Measurements from ENCODE around the gene VIPR1. TPM values are rescaled to one million over a fixed set of nuclear protein-coding genes. Genes with fewer than 3 reads are reported as not detected.

Gene VIPR1
- polyA plus RNA-seq, 1 of the 3 experiments (the other 2 are of a cell fraction): not detected

DNA sequence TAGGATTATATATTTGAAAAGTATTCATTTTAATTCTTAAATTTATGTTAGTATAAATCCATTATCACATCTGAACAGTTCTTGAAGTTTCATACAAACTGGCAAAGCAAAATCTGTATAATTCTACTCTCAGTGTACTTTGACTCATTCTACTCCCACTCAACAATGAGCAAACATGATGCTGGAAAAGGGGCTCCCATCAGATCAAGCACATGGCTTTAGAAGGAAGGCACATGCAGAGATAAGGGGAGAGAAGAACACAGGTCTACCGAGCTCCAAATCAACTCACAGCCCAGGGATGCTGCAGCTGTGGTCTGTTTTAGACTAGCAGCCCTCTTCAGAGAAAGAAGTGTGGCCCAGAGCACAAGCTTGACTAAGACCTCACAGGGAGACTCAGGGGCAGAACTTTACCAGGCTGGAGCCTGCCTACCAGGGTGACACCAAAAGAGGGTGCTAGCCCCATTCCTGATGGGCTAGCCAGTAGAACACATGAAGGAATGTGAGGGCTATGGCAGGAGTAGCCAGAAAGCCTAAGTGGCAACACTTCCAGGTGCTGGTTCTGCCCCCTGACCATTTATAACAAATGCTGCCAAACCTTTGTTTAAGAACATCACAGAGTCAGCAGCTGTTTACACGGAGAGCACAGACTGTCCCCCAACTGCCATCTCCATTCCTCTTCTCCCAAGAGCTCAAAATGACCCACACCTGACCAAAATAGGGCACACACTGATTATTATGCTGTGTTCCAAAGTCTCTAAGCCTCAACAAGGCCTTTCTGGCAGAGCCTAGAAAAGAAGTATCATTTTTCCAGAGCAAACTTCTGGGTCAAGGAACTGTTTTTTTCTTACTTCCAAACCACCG lies 59.8 kb downstream of the VIPR1 start:
- 78% methylated on average over 3 of the region's 3 CpGs for WGBS (ENCODE audit: low lambda C conversion rate)
- H3K4me1 ChIP-seq (ENCODE audit: control insufficient read depth in 1 of 2, insufficient read depth in 2 of 2, low read depth in 1 of 2, low read length in 1 of 2): no peaks in the 10 kb centered on the region
- no peak overlapping the region for H3K27ac ChIP-seq (ENCODE audit: low read depth in 2 of 2, low read length in 1 of 2)
- DNase-seq: no peak
- H3K9me3 ChIP-seq: no peaks in the 10 kb centered on the region
- no peak overlapping the region for H2AFZ ChIP-seq (ENCODE audit: low read depth)
- H4K20me1 ChIP-seq (ENCODE audit: insufficient read depth): 0 out of 2 replicates have a peak, but pooled peaks cover 4% of the 10 kb centered on the region
- H3K27me3 ChIP-seq (ENCODE audit: insufficient read depth): no peaks in the 10 kb centered on the region
- no peak overlapping the region for H3K4me3 ChIP-seq (ENCODE audit: low read depth in 2 of 2, low read length in 1 of 2)
- H3K79me2 ChIP-seq (ENCODE audit: insufficient read depth): peaks cover 5% of the 10 kb centered on the region; the same call in 1 of the 2 replicates
- no peaks in the 10 kb centered on the region for H3K9me2 ChIP-seq
- H3K36me3 ChIP-seq (replicated peaks in 1 of 2; ENCODE audit: control insufficient read depth in 1 of 2, insufficient read depth in 2 of 2, low read length in 1 of 2): peaks cover 45 to 49% of the 10 kb centered on the region in 2 experiments
- ChIA-PET POLR2A (no interaction called here), CTCF (interaction anchor here (0.9 to 4.9 kb wide), 3 partner anchors 15 to 182 kb away, joined by 3 to 30 read pairs (median 7); no protein-coding TSS in a partner anchor)
- H3K9ac ChIP-seq: no peak overlapping the region
- TF ChIP-seq RFX5 (IDR thresholded peaks at IDR 0.05; ENCODE audit: low read length): no peak
- no peaks in the 10 kb centered on the region for H3F3A ChIP-seq (replicated peaks; ENCODE audit: insufficient read depth)
- no peak overlapping the region for H3K4me2 ChIP-seq

DNA sequence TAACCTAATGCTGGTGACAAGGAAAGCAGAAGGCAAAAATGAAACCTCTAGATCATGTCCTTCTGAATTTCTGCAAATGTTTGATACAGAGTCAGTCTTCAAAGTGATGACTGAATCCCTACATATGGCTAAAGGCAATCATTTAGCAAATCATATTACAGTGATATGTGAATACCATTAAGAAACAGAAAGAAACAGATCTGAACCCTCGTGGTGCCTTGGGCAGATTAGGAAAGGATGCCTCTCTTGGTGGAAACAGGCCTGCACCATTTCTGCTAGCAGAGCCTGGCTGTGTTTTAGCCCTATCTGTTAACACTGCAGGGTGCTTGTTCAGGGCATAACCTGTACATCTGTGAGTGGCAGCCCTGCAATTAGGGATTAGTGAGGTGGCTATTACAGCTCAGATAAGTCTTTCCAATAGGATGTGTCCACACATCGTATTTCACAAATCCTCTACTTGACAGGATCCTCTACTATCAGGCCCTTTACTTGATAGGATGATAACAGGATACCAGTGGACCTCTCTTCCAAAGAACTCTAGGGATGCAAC lies 67.2 kb downstream of the VIPR1 start:
- WGBS (ENCODE audit: low lambda C conversion rate): 79% methylated on average over 2 of the region's 2 CpGs
- Histone ChIP-seq H3K79me2 (ENCODE audit: insufficient read depth) (peaks cover 64% of the 10 kb centered on the region), H3K4me1 (ENCODE audit: control insufficient read depth in 1 of 2, insufficient read depth in 2 of 2, low read depth in 1 of 2, low read length in 1 of 2) (peaks cover 0 to 6% of the 10 kb centered on the region in 2 experiments; a peak in 1 of 4 replicates), H3F3A (replicated peaks; ENCODE audit: insufficient read depth) (peaks cover 3% of the 10 kb centered on the region), H3K9ac (no peak overlapping the region), H3K36me3 (replicated peaks in 1 of 2; ENCODE audit: control insufficient read depth in 1 of 2, insufficient read depth in 2 of 2, low read length in 1 of 2) (peaks cover 21 to 31% of the 10 kb centered on the region in 2 experiments), H3K9me2 (no peaks in the 10 kb centered on the region), H3K4me3 (ENCODE audit: low read depth in 2 of 2, low read length in 1 of 2) (no peak overlapping the region), H4K20me1 (ENCODE audit: insufficient read depth) (0 out of 2 replicates have a peak, but pooled peaks cover 4% of the 10 kb centered on the region), H3K27ac (ENCODE audit: low read depth in 2 of 2, low read length in 1 of 2) (no peak overlapping the region; a peak in 1 of 4 replicates), H2AFZ (ENCODE audit: low read depth) (no peak overlapping the region), H3K27me3 (ENCODE audit: insufficient read depth) (no peaks in the 10 kb centered on the region), H3K4me2 (no peak overlapping the region), H3K9me3 (peaks cover 9% of the 10 kb centered on the region)
- POLR2A ChIA-PET: no interaction called here
- DNase-seq: peak; percentile 17
- CTCF ChIA-PET: interaction anchor here (1.0 kb wide), 1 partner anchor 175 kb away, joined by 3 read pairs; no protein-coding TSS in a partner anchor
- TF ChIP-seq RCOR1 (IDR thresholded peaks at IDR 0.05; ENCODE audit: low read length): peak; percentile 10; the same call in 1 of the 2 replicates
- no peak for TF ChIP-seq FOXM1 (IDR thresholded peaks at IDR 0.05; ENCODE audit: low read depth)
- no peak for TF ChIP-seq EP300 (IDR thresholded peaks at IDR 0.05; ENCODE audit: borderline replicate concordance in 1 of 2, low read depth in 1 of 2, low read length in 1 of 2)

DNA sequence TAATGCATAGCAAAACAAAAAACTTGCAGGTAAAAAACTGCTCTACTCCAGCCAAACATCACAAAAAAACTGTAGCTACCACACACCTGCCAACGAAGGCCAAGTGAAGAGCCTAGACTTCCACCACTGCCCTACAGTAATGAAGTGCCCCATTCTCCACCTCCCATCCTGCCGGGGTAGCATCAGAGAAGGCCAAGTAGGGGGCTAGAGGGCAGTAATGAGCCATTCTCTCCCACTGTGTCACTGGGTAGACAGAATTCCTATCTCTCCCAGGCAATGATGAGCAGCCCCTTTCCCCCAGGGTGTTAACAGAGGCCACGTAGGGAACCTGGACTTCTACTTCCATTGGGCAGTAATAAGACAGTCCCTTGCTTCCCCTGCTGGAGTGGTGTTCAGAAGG lies 69.8 kb downstream of the VIPR1 start:
- Histone ChIP-seq H3K4me2 (no peak overlapping the region), H3K9ac (no peak overlapping the region), H3F3A (replicated peaks; ENCODE audit: insufficient read depth) (peaks cover 3% of the 10 kb centered on the region), H3K36me3 (replicated peaks in 1 of 2; ENCODE audit: control insufficient read depth in 1 of 2, insufficient read depth in 2 of 2, low read length in 1 of 2) (peaks cover 15 to 49% of the 10 kb centered on the region in 2 experiments), H3K27ac (ENCODE audit: low read depth in 2 of 2, low read length in 1 of 2) (no peak overlapping the region), H3K79me2 (ENCODE audit: insufficient read depth) (peaks cover 84% of the 10 kb centered on the region), H3K27me3 (ENCODE audit: insufficient read depth) (no peaks in the 10 kb centered on the region), H3K9me3 (peaks cover 17% of the 10 kb centered on the region), H4K20me1 (ENCODE audit: insufficient read depth) (no peaks in the 10 kb centered on the region), H3K9me2 (no peaks in the 10 kb centered on the region), H3K4me1 (ENCODE audit: control insufficient read depth in 1 of 2, insufficient read depth in 2 of 2, low read depth in 1 of 2, low read length in 1 of 2) (peaks cover 0 to 6% of the 10 kb centered on the region in 2 experiments; a peak in 1 of 4 replicates), H2AFZ (ENCODE audit: low read depth) (no peak overlapping the region), H3K4me3 (ENCODE audit: low read depth in 2 of 2, low read length in 1 of 2) (no peak overlapping the region)
- WGBS (ENCODE audit: low lambda C conversion rate): 66% methylated on average over 3 of the region's 3 CpGs
- POLR2A ChIA-PET: interaction anchor here (0.6 to 0.7 kb wide), 2 partner anchors 11 to 230 kb away, joined by 3 read pairs; no protein-coding TSS in a partner anchor
- DNase-seq: peak; percentile 58
- CTCF ChIA-PET: interaction anchor here (0.7 to 2.3 kb wide), 11 partner anchors 10 to 218 kb away, joined by 3 to 16 read pairs (median 3); partner anchors contain the start of genes SEC22C and VIPR1
- TF ChIP-seq, protein P1, sequence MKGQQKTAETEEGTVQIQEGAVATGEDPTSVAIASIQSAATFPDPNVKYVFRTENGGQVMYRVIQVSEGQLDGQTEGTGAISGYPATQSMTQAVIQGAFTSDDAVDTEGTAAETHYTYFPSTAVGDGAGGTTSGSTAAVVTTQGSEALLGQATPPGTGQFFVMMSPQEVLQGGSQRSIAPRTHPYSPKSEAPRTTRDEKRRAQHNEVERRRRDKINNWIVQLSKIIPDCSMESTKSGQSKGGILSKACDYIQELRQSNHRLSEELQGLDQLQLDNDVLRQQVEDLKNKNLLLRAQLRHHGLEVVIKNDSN (IDR thresholded peaks at IDR 0.05; ENCODE audit: borderline replicate concordance, low read depth): no peak
- TF ChIP-seq, protein P2, sequence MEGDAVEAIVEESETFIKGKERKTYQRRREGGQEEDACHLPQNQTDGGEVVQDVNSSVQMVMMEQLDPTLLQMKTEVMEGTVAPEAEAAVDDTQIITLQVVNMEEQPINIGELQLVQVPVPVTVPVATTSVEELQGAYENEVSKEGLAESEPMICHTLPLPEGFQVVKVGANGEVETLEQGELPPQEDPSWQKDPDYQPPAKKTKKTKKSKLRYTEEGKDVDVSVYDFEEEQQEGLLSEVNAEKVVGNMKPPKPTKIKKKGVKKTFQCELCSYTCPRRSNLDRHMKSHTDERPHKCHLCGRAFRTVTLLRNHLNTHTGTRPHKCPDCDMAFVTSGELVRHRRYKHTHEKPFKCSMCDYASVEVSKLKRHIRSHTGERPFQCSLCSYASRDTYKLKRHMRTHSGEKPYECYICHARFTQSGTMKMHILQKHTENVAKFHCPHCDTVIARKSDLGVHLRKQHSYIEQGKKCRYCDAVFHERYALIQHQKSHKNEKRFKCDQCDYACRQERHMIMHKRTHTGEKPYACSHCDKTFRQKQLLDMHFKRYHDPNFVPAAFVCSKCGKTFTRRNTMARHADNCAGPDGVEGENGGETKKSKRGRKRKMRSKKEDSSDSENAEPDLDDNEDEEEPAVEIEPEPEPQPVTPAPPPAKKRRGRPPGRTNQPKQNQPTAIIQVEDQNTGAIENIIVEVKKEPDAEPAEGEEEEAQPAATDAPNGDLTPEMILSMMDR (IDR thresholded peaks at IDR 0.05): peak; percentile 45
- TF ChIP-seq RAD21 (IDR thresholded peaks at IDR 0.05; ENCODE audit: low read length) (peak; percentile 66), TCF12 (IDR thresholded peaks at IDR 0.05) (no peak), NFIC (IDR thresholded peaks at IDR 0.05; ENCODE audit: borderline replicate concordance) (no peak), EP300 (IDR thresholded peaks at IDR 0.05; ENCODE audit: borderline replicate concordance in 1 of 2, low read depth in 1 of 2, low read length in 1 of 2) (no peak), SMC3 (IDR thresholded peaks at IDR 0.05; ENCODE audit: low read depth, low read length) (peak; percentile 34; the same call in 1 of the 2 replicates)

All from SK-N-SH (cell line).